HG02642 (cell line): ENCODE measurements around the gene EXOSC1.
"Not testable (repeated sequence)": the region's sequence is repeated elsewhere in the genome, so short reads cannot be mapped to it uniquely, and the experiment has no call there.

Experiments
- ATAC-seq: cut with Tn5 transposase; IDR thresholded peaks from one replicate; pipeline ENCODE4 v1.9.1; 2021; ENCODE audit warnings: mild to moderate bottlenecking; ENCODE audit not compliant: unreplicated experiment, poor library complexity

The EXOSC1 gene

DNA sequence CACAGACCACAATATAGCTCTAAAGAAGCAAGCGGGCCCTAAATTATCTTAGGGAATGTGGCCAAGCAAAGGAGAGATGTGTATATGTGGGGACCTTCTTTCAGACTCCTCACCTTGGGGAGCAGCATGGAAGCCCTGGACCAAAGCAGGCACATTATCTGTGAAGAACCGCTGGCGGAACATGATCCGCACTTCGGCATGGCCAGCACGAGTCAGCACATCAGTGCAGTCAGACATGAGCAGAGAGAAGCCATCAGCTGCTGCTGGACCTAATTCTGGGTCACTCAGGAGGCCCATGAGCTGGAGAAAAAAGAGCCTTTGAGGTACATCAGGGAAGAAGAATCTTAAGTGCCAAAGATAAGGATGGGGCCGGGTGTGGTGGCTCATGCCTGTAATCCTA is 14.1 kb upstream of the EXOSC1 start:
- no peak for ATAC-seq

DNA sequence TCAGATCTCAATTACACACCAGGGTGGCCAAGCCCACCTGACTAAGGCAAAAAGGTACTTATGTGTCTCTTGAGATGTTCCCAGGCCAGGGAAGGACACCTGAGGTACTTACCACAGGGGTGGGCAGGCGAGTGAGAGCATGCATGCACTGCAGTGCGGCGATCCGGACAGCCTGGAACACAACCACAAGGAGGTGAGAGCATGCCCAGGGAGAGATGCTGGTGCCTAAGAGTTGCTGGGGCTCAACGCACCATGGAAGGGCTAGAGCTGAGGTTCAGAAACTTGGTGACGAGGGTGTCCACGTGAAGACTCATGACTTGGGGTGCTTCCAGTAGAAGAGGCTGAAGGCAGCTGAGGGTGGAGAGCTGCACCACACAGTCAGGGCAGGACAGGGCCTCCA is 13.3 kb upstream of the EXOSC1 start:
- ATAC-seq = no peak

DNA sequence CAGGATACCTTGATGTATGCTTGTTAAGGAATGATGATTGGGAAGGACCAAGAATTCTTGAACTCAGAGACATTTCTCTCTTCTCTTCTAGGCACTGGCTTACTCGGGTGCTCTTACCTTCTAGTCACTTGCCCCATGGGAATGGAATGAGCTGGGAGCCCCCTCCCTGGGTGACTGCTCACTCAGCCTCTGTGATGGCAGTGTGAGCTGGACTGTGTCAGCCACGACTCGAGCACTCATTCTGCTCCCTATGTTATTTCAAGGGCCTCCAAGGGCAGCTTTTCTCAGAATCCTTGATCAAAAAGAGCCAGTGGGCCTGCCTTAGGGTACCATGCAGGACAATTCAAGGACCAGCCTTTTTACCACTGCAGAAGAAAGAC is 10.9 kb upstream of the EXOSC1 start:
- ATAC-seq = no peak

DNA sequence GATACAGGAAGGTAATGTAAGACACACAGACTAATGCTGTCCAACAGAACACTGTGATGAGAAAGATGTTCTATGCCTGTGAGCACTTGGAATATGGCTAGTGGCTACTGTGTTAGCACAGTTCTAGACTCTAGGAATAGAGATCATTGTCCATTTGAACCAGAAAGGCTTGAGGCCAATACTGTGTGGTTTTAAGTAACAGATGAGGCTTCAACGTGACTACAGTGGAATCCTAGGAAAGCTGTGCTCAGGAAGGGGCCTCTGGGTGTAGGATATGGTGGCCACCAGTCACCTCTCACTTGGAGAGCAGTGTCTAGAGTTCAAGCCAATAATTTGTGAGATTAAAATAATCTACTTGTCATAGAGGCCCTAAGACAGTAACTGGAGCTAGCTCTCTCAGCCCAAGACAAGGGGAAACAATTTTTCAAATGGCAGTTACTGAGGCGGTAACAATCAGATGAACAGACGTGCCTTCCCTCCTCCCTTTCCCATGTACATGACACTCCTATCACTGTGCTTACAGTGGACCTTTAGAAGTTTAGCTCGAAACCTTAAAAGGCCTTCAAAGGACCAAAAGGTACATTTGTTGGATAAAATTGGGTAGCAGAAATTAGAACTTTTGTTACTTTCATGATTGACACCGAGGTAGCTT is 10.4 kb upstream of the EXOSC1 start:
- ATAC-seq = no peak

DNA sequence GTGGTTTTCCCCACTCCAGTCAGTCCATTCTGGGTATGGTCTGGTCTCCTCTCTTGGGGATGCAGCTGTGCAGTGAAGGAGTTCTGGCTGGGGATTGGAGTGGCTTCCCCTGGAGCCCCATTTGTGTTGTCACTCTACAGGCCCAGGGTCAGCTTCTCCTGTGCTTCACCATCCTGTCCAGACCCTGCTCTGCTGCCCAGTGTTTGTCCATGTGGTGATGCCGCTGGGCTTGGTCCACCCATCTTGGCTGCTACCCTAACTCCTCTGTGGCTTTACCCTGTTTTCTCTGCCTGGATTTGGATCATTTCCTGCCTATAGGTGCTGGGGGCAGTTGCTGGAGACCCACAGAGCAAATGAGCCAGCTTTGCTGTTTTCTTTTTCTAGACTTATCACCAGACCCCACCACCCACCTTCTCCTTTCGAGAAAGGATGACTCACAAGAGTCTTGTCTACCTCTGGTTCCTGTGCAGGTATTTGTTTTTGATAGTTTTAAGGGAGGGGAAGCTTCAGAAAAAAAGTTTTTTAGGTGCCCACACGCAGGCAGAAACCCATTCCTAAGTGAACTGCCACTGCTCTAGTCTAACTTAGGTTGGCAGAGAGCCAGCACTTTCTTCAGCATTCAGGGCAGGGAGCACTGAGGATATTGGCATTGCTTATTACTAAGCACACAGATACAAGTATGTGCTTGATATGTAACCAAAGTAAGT is 8.7 kb upstream of the EXOSC1 start:
- ATAC-seq = no peak

DNA sequence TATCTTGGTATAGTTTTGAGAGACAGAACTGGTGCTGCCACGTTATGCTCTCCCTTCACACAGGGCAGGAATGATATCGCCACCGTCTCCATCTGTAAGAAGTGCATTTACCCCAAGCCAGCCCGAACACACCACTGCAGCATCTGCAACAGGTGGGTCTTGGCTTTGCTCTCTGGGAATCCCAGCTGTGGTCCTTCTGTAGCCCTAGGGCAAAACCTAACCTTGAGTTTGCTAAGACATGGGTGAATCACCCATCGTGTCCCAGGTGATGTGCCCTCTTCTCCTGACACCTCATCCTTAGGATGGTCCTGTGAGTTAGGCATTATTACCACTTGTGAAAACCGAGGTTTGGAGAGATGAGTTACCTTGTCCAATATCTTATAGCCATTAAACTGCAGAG is 6.5 kb upstream of the EXOSC1 start:
- no peak for ATAC-seq

DNA sequence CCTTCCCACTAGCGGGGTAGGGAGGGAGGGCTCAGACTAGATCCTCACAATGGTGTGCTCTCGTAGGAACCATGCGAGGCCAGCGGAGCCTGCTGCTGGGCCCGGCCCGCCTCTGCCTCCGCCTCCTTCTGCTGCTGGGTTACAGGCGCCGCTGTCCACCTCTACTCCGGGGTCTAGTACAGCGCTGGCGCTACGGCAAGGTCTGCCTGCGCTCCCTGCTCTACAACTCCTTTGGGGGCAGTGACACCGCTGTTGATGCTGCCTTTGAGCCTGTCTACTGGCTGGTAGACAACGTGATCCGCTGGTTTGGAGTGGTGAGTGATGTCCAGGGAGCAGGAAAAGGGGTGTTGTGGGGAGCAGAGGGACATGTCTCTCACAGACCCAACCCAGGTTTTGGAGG is 5.8 kb upstream of the EXOSC1 start:
- ATAC-seq = no peak

DNA sequence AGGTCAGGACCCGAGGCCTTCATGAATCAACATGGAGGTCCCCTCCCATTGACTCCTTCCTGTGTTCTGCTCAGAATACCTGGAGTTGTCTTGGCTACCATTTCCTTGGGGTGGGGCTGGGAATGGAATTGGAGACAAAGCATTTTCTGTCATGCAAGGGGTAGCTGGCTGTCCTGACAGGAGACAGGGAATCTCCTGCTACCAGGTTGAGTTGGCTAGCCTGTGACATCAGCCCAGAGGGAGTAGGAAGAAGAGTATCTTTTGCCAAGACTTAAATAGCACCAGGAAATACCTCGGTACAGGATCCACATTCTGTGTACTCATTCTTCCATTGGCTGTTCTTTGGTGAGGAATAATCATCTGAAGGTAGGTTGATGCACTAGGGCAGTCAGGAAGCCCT is 5.0 kb upstream of the EXOSC1 start:
- ATAC-seq = no peak

DNA sequence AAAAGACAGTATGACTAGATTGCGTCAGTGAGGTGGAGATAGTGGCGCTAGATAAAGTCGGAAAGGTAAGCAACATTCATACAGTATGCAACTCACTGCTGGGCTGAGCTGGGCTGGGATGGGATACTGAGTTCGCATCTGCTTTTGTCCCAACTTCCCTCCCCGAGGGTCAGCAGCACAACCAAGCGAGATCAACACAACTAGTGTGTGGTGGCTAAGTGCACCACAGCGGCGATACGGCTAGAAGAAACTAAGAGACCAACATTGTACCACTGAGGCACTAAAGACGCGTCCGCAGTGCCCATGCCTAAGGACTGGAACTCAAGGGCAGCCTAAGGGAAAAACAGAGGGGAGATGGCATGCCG is 467 bp downstream of the EXOSC1 start:
- peak; percentile 1 for ATAC-seq

DNA sequence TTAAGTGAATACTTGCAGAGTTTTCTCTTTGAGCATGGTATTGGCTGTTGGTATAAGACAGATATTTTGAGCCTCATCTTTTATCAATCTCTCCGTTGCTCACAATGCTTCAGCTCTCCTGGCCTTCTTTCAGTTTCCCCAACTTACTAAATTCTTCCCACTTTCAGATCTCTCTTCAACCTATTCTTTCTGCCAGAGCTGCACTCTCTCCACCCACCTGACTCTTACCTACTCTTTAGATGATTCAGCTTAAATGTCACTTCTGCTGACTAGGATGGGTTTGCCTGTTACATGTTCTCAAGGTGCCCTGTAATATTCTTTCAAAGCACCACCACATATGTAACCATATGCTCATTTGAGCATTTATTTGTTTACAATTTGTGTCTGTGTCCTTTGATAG is 1.6 kb downstream of the EXOSC1 start:
- no peak for ATAC-seq

DNA sequence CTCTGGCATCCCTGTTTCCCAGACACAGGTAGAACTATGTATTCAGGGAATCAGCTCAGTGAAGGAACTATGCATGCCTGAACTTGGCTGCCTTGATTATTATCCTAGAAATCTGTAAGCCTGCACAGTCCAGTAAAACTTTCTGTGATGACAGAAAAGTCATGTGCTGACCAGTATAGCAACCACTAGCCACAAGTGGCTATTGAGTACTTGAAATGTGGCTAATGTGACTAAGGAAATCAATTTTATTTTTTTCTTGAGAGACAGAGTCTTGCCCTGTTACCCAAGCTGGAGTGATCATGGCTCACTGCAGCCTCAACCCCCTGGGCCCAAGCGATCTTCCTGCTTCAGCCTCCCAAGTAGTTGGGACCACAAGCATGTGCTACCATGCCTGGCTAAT is 3.5 kb downstream of the EXOSC1 start:
- ATAC-seq = no peak

DNA sequence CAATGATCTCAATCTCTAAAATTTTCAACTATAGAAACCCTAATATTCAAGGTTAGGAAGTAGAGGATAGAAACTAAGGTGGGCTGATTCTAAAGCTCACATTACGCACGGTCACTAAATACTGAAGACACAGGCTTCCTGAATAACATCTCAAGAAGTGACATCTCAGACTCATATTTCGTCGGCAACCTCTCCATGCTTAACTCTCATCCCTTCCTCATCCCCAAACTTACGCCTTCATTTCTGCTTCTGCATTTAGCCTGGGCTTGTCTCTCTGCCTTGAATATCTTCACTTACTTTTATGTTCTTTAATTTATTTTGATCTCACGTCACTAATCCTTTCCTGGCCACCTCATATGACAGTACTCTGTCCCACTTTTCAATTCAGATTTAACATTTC is 10.6 kb downstream of the EXOSC1 start:
- ATAC-seq = no peak

DNA sequence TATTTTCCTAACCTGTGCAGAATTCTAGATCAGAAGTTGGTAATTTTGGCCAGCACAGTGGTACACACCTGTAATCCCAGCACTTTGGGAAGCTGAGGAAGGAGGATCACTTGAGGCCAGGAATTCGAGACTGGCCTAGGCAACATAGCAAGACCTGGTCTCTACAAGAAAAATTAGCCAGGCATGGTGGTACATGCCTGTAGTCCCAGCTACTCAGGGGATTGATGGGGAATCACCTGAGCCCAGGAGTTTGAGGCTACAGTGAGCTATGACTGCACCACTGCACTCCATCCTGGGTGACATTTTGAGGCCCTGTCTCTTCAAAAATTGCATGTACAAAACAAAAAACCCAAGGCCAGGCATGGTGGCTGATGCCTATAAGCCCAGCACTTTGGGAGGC is 11.2 kb downstream of the EXOSC1 start:
- no peak for ATAC-seq

DNA sequence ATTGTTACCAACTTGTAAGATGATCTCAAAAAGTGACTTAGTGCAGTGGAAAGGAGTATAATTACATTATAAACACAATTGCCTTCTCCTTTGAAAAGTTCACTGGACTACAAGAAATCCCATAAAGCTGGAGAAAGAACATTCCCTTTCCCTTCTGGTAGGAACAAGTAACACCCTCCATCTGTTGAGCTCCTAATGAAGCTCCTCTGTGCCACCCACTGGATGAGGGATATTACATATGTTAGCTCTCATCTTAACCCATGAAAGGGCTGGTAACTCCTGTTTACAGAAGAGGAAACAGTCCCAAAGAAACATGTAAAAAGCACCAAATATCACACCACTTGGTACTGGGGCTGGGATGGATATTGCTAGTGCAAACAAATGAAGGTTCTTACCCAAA is 11.8 kb downstream of the EXOSC1 start:
- ATAC-seq = no peak

DNA sequence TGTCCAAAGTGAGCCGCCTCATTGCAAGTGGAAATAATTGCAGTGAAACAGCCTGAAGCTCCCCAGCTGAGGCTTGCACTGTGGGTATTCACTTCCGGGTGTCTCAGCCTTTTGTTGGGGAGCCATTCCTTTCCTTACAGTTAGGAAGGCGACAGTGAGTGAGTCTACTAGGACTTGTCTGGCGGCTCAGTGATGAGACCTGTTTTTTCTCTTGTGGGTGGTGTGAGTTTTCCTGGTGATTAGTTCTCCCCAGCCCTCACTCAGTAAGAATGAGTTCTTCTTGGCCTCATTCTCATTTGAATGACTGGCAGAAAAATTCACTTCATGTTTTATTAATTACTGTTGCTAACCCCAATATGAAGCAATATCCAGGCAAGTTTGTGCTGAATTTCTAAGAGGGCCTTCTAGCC is 17.2 kb downstream of the EXOSC1 start:
- no peak for ATAC-seq

DNA sequence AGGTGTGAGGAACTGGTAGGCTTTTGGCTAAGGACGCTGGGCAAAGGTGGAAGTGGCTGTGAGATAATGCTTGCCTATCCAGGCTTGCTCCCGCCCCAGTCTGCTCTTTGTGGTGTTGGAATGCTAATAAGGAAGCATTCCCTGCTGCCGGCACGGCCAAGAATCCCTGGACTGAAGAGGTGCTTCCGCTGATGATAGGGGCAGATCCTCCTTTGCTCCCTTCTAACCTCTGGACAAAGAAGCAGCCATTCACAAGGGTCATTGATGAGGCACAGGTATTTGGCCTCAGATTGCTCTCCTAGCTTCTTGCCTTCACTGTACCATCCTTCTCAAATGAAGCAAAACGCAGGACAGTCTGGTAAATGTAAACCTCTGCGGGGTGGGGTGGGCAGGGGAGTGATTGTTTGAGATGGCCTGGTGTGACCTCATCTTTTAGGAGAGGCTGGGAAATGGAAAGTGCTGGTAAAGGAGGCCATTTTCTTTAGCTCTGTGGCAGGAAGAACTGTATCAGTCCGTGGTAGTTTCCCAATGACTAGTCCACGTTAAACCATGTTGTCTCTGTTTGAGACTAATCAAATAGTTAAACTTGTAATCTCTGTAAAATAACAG is 18.1 kb downstream of the EXOSC1 start:
- no peak for ATAC-seq

DNA sequence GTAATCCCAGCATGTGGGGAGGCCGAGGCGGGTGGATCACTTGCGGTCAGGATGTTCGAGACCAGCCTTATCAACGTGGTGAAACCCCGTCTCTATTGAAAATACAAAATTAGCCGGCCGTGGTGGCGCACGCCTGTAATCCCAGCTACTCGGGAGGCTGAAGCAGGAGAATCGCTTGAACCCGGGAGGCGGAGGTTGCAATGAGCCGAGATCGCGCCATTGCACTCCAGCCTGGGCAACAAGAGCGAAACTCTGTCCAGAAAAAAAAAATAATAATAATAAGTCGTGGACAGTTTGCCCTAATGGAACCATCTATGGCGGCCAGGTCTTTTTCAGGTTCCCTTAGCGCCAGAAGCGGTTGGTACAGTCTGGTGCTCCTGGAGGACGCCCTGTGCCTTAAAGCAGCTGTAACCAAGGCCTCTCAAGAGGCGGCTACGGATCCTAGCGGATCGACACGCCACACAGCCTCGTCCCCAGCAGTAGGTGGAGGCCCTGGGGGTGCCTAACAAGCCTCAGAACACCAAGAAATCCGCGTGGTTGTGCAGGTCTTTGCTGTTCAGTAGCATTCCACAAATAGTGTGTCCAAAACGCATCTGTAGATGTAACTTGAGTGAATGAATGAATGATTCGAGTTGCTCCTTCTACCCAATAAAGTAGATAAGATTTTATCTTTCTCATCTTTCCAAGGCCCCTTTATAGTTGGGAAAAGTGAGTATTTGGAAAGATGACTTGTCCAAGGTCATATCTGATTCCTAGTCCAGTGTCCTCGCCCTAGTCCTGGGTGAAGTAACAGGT is 18.8 kb downstream of the EXOSC1 start:
- ATAC-seq = no peak

DNA sequence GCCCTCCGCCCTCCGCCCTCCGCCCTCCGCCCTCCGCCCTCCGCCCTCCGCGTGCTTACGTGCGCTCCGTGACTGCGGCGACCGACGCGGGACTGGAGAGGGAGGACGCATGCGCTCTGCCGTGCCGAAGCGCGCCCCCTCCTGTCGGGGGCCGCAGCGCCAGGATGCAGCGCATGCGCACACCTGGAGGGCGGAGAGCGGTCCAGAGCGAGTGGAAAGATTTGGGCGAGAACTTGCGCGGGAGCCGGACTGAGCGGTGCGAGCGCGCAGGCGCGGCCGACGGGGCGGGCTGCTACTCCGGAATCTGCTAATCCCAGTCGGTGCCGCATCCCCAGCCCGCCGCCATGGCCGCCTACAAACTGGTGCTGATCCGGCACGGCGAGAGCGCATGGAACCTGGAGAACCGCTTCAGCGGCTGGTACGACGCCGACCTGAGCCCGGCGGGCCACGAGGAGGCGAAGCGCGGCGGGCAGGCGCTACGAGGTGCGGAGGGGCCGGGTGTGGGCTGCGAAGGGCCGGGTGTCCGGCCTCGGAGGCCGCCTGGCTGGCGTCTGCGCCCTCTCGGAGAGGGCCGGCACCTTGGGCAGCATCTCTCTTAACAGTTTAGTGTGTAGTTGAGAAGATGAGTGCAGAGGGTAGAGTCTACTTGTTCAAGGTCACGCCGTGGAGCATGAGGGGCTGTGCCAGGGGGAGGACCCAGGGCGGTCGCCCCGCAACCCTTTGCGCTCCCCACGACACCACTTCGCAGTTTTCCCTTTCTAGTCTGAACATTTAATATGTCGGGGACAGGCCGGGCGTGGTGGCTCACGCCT is 19.6 kb downstream of the EXOSC1 start, which contains the start of gene PGAM1:
PGAM1 (plus strand) TSS at position 228 of the 812 bp plus-strand sequence; CDS start at position 345, 117 bp downstream.
- peak; percentile 89 for ATAC-seq

DNA sequence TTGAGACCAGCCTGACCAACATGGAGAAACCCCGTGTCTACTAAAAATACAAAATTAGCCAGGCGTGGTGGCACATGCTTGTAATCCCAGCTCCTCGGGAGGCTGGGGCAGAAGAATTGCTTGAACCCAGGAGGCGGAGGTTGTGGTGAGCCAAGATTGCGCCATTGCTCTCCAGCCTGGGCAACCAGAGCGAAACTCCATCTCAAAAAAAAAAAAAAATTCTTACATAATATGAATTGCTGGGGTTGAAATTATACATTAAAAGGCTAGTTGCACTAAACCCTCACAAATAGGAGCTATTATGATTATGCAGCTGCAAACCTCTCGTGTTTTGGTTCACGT is 22.1 kb downstream of the EXOSC1 start:
- ATAC-seq = not testable (repeated sequence)

DNA sequence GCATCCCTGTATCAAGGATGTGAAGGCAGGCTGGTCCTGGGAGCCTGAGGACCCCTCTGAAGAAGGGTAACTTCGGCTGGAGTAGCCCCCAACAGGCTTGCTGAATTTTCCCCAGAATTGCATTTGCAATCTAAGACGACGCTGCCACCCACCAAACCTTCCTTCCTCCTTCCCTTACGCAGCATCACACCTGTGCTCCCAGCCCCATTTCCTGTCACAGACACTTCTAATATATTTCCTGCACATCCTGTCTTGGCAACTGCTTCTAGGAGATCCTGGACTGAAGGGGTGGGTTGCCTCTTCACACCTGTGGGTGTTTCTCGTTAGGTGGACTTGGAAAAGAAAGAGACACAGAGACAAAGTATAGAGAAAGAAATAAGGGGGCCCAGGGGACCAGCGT is 29.2 kb downstream of the EXOSC1 start:
- no peak for ATAC-seq
